NCI-H2081 treated with DMSO at 0.1 percent for 48 hours (cell line): ENCODE measurements around the gene PRPF38B.
"Not testable (repeated sequence)": the region's sequence is repeated elsewhere in the genome, so short reads cannot be mapped to it uniquely, and the experiment has no call there.

Experiments used
- DNase-seq: peaks from one replicate; lab custom pipeline; 2025; lab: John Stamatoyannopoulos, UW

The PRPF38B gene, protein sequence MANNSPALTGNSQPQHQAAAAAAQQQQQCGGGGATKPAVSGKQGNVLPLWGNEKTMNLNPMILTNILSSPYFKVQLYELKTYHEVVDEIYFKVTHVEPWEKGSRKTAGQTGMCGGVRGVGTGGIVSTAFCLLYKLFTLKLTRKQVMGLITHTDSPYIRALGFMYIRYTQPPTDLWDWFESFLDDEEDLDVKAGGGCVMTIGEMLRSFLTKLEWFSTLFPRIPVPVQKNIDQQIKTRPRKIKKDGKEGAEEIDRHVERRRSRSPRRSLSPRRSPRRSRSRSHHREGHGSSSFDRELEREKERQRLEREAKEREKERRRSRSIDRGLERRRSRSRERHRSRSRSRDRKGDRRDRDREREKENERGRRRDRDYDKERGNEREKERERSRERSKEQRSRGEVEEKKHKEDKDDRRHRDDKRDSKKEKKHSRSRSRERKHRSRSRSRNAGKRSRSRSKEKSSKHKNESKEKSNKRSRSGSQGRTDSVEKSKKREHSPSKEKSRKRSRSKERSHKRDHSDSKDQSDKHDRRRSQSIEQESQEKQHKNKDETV

DNA sequence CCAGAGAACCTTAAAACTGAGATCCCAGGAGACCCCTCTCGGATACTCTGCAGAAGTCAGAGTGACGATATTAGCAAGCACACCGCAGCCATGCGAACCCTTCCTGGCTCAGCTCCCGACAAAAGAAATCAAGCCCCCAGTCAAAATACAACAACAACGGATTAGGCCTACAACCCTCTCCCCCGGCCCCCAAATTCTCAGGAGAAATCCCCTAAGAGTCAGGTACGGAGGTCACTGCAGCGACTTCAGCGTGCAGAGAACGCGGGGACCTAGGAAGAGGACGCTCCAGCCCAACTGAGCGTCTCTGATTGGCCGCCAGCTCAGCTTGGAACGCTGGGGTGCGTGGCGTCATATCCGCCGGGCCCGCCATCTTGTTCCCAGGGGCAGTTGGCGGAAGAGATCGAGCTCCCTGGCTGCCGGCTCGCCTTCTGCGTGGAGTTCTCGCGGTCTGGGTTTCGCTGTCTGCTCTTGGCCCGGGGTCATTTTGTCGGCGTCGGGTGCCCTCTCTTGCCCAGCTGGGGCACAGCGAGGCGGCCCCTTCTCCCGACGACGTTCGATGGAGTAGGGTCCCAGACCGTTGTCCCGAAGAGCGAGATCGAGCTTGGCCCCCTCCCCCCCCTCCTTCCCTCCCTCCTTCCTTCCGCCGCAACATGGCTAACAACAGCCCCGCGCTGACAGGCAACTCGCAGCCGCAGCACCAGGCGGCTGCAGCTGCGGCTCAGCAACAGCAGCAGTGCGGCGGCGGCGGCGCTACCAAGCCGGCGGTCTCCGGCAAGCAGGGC, at the start of gene PRPF38B:
Gene PRPF38B, plus strand, starts transcription at position 369 of the 782 bp plus-strand sequence. Its CDS starts 282 bp downstream, at position 651.
- no peak for DNase-seq

- DNase-seq = no peak
These were observed 48.4 kb upstream of the PRPF38B start for GRCh38 chr1:108643492-108644335.

DNA sequence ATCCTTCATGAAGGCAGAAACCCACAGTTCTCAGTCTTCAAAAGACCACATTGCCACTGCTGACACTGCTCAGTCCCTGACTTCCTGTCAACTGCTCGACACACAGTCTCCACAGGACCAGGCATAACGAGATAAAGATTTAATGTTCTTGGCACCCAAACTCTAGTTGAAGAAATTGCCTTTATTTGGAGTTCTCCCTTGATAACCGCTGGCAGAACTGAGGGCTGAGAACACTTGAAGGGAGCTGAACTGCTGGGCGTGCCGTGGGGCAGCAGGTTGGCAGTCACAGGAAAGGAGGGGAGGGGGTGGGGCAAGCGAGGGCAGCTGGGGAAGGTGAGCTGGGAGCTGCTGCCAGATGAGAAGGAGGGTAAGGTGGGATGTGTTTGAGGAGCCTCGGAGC, 47.1 kb upstream of the PRPF38B start:
- DNase-seq = no peak

DNA sequence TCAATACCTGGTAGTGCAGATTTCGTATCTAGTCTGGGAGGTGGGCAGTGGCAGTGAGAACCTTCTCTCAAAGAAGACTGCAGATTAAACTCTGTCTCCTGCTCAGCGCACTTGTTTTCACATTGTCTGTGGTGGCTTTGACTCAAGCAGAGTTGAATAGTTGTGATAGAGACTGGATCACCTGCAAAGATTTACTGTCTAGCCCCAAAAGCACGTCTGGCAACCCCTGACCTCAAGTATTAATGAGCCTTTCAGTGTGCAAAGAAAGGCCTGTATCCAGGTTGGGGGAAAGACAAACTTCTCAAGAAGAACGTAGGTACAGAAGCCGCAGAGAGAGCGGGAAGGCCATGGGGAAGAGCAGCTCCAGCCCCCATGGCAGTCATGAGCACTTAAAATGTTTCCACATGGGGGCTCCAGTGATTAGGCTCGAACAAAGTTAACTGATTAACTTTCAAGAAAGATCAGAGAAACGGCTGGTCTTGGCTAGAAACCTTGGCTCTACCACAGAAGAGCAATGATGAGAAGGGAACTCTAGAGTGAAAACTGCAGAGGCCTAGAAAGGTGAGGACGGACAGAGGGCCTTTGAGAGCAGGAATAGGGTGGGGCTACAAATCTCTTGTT, 46.4 kb upstream of the PRPF38B start:
- no peak for DNase-seq

GRCh38 chr1:108646265-108646647, 45.9 kb upstream of the PRPF38B start:
- DNase-seq = no peak

DNA sequence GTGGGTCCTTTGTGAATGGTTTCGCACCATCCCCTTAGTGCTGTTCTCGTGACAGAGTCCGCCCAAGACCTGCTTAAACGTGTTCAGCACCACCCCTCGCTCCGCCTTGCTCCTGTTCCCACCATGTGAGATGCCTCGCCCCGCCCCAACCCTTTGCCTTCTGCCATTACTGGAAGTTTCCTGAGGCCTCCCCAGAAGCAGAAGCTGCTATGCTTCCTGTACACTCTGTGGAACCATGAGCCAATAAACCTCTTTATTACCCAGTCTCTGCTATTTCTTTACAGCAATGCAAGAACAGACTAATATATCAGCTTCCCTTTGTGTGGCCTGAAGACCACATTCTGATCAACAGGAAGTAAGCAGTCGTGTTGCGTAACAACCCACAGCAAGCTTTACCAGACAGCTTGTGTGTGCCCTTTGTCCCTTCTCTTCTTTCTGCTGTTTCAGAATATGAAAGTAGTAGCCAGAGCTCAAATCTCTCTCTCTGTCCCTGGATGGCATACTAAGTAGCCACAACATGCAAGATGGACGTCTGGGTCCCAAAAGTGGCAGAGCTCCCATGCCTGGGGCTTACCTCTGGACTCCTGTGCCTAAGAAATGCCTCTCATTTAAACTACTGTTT, 45.4 kb upstream of the PRPF38B start:
- no peak for DNase-seq

- DNase-seq = no peak
These were observed 38.5 kb upstream of the PRPF38B start for GRCh38 chr1:108653431-108654105.

DNA sequence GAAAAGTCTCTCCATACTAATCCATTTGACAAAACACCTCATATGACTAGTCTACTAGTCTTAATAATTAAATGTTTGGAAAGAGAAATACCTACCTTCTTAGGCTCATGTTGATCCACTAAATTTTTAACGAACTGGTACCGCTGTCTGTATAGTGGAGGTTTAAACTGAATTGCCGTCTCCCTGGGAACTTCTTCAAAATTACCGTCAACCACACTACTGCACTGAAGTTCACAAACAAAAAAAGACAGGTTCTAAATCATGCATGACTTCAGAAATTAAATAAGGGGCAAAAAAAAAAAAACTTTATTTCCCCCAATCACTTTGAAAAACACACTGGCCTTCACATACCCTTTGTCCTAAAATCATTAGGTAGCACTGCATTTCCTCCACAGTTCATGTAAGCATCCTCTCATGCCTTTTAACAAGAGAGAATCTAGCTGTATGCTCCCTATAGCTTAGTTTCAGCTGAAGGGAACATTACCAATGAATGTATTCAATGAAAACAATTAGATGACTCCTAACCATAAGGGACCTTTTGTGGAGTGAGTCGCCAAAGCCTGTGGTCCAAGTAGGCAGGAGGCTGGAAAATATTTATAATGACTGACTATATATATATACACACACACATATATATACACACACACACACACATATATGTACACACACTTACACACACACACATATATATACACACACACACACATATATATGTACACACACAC, 34.6 kb upstream of the PRPF38B start:
- no peak for DNase-seq

GRCh38 chr1:108661030-108661609, 31.0 kb upstream of the PRPF38B start, which contains the start of gene HENMT1:
Gene HENMT1 (minus strand): TSS chr1:108661093. CDS start chr1:108659884, 1,209 bp downstream.
- DNase-seq = no peak

DNA sequence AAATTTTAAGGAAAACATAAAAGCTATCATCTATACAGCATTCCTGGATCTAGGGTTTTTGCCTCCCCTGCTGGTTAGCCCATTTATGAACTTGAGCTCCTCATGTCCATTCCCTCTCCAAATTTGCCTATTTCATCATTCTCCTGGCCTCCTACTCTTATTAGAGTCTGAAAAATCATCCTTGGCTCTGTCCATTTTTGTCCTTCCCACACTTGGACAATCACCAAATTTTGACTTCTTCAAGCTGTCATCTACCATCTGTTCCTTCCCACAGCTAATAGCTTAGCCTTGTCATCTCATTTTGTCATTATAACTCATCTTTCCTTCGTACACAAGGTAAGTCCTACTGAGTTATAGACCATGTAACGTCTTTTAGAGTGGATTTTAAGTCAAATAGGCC, 29.0 kb upstream of the PRPF38B start:
- no peak for DNase-seq

GRCh38 chr1:108664481-108664880, 27.6 kb upstream of the PRPF38B start:
- no peak for DNase-seq

GRCh38 chr1:108665067-108665466, 27.0 kb upstream of the PRPF38B start:
- DNase-seq = no peak

DNA sequence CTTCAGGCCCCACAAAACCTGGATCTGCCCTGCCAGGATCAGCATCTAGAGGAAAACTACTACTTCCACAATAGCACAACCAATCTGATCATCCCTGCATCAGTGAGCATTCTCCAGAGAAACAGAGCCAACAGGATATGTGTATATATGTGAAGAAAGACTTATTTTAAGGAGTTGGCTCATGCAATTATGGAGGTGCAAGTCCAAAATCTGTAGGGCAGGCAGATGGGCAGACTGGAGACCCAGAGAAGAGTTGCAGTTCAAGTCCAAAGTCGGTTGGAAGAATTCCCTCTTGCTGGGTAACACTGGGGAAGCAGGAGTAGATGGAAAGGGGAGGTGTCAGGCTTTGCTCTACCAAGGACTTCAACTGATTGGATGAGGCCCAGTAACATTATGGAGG, 26.3 kb upstream of the PRPF38B start:
- DNase-seq = no peak

DNA sequence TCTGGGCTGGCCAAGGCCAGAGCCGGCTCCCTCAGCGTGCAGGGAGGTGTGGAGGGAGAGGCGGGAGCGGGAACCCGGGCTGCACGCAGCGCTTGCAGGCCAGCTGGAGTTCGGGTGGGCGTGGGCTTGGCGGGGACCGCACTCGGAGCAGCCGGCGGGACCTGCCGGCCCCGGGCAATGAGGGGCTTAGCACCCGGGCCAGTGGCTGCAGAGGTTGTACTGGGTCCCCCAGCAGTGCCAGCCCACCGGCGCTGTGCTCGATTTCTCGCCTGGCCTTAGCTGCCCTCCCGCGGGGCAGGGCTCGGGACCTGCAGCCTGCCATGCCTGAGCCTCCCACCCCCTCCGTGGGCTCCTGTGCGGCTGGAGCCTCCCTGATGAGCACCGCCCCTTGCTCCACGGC, 24.7 kb upstream of the PRPF38B start:
- DNase-seq = not testable (repeated sequence)

DNA sequence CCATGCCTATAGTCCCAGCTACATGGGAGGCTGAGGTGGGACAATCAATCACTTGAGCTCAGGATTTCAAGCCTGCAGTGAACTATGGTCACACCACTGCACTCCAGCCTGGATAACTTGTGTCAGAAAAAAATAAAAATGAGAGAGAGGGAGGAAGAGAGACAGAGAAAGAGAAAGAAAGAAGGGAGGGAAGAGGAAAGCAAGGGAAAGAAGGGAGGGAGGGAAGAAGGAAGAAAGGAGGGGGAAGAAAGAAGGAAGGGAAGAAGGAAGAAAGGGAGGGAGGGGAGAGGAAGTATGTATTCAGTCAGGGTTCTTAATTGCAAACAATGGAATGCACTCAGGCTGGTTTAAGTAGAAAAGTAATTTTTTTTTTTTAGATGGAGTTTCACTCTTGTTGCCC, 23.3 kb upstream of the PRPF38B start:
- no peak for DNase-seq

- DNase-seq = no peak
These were observed 22.4 kb upstream of the PRPF38B start for GRCh38 chr1:108669679-108670078.

GRCh38 chr1:108670131-108670773, 21.9 kb upstream of the PRPF38B start:
- DNase-seq = no peak

DNA sequence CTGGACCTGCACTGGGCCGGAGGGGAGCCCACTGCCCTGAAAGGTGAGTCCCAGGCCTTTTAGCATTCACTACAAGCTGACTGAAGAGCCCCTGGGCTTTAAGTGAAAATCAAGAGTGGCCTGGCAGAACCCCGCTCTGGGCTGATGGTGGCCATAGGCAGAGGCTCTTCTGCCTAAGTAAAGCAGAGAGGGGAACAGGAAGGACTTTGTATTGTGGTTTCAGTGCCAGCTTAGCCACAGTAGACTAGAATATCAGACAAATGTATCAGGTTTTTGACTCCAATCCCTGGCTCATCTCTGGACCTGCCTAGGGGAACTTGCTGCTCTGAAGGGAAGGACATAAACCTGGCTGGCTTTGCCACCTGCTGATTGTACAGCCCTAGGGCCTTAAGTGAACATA, 21.0 kb upstream of the PRPF38B start:
- DNase-seq = no peak

DNA sequence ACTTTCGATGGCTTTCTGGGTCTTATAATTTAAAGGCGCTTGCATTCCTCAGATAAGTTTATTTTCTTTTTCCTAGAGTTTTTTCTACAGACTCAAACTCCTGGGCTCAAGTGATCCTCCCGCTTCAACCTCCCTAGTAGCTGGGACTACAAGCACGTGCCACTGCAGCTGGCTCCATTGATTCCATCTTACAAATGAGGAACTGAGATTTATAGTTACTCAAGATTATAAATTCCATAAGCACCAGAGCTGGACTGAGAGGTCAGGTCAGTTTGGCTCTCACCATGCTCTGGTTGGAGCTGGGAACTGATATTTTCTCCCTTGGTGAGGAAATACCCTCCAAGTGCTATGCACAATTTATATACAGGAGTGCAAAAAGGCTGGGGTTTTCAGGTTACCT, 13.4 kb upstream of the PRPF38B start:
- no peak for DNase-seq
